ENCODE results near the gene SV2C.
"Not testable (repeated sequence)": the region's sequence is repeated elsewhere in the genome, so short reads cannot be mapped to it uniquely, and the experiment has no call there.

The SV2C gene

DNA sequence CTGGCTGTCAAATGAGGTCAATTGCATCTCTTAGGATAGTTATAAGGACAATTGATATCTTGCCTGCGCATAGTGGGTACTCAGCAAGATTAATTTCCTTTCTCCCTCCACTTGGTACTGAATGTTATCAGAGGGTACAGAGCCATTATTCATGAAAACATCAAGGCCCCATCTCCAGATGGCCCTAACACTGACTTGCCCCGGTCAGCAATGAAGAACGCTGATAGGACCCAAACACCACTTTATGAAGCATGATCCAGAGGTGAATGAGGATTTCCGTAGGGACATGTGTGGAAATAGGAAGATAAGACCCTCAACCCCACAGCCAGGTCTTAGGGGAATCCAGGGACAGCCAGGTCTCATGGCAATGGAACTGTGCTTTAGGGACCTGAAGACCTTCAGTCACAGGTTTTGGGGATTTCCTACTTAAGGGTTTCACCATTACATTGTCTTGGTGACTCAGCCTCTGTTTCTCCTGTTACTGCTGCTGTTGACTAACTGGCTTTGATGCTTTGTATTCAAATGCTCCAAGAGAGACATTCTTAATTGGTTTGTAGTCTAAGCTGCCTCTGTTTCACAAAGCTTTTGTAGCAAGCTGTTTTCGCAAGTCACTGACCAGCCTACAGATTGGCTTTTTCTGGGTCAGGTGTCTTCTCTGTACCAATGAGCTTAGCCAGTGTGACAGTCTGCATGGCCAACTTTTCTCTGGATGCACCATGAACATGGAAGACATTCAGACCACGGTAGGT, 284.6 kb downstream of the SV2C start:
- no peak overlapping the region for H3K9ac ChIP-seq (ENCODE audit: low read length)
- no peaks in the 10 kb centered on the region for H3K9me3 ChIP-seq (replicated peaks; ENCODE audit: insufficient read depth, low read length)
- TF ChIP-seq EZH2 (optimal IDR thresholded peaks at IDR 0.05; ENCODE audit: low read depth, low read length): no peak
- TF ChIP-seq, protein P1, sequence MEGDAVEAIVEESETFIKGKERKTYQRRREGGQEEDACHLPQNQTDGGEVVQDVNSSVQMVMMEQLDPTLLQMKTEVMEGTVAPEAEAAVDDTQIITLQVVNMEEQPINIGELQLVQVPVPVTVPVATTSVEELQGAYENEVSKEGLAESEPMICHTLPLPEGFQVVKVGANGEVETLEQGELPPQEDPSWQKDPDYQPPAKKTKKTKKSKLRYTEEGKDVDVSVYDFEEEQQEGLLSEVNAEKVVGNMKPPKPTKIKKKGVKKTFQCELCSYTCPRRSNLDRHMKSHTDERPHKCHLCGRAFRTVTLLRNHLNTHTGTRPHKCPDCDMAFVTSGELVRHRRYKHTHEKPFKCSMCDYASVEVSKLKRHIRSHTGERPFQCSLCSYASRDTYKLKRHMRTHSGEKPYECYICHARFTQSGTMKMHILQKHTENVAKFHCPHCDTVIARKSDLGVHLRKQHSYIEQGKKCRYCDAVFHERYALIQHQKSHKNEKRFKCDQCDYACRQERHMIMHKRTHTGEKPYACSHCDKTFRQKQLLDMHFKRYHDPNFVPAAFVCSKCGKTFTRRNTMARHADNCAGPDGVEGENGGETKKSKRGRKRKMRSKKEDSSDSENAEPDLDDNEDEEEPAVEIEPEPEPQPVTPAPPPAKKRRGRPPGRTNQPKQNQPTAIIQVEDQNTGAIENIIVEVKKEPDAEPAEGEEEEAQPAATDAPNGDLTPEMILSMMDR (IDR thresholded peaks at IDR 0.05; ENCODE audit: low read length): no peak
- TF ChIP-seq EZH2phosphoT487 (IDR thresholded peaks at IDR 0.05; ENCODE audit: low read length): no peak
- H3K27ac ChIP-seq (ENCODE audit: low read length): no peak overlapping the region
- no peak overlapping the region for H3K4me2 ChIP-seq (ENCODE audit: low read depth, low read length)
- H3K9me2 ChIP-seq (replicated peaks; ENCODE audit: insufficient read depth, low read length): no peaks in the 10 kb centered on the region
- no peak overlapping the region for H3K4me3 ChIP-seq (ENCODE audit: low read length)
- DNase-seq: peak; percentile 8
- no peaks in the 10 kb centered on the region for H3K27me3 ChIP-seq (replicated peaks; ENCODE audit: insufficient read depth, low read length)
- no peaks in the 10 kb centered on the region for H4K20me1 ChIP-seq (ENCODE audit: insufficient read depth, low read length)
- no peaks in the 10 kb centered on the region for H3K36me3 ChIP-seq (replicated peaks; ENCODE audit: insufficient read depth, low read length)
- no peaks in the 10 kb centered on the region for H3F3A ChIP-seq (ENCODE audit: insufficient read depth, low read length)
- H3K79me2 ChIP-seq (ENCODE audit: low read length): no peaks in the 10 kb centered on the region
- H2AFZ ChIP-seq (ENCODE audit: low read length): no peak overlapping the region
- H3K4me1 ChIP-seq (ENCODE audit: low read length): no peaks in the 10 kb centered on the region

DNA sequence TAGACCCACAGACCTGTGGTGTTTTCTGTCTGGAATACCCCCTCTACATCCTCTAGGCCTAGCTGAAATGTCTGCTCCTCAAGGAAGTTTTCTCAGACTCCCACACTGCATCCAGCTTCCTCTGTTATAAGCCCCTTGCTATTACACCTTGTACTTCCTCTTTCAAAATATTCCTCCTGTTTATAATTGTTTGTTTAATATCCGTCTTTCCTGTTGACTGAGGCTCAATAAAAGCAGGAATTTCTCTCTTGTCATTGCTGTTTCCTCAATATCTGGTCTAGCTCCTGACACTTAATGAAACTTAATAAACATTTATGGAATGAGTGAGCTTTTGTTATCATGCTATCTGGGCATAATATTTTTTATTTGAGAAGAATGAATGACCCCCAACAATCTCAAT, 285.8 kb downstream of the SV2C start:
- H4K20me1 ChIP-seq (ENCODE audit: insufficient read depth, low read length): no peaks in the 10 kb centered on the region
- H3K4me2 ChIP-seq (ENCODE audit: low read depth, low read length): no peak overlapping the region
- H3K9me3 ChIP-seq (replicated peaks; ENCODE audit: insufficient read depth, low read length): no peaks in the 10 kb centered on the region
- H3K79me2 ChIP-seq (ENCODE audit: low read length): no peaks in the 10 kb centered on the region
- H3K27me3 ChIP-seq (replicated peaks; ENCODE audit: insufficient read depth, low read length): no peaks in the 10 kb centered on the region
- no peak overlapping the region for H2AFZ ChIP-seq (ENCODE audit: low read length)
- no peaks in the 10 kb centered on the region for H3F3A ChIP-seq (ENCODE audit: insufficient read depth, low read length)
- no peaks in the 10 kb centered on the region for H3K4me1 ChIP-seq (ENCODE audit: low read length)
- H3K36me3 ChIP-seq (replicated peaks; ENCODE audit: insufficient read depth, low read length): no peaks in the 10 kb centered on the region
- no peak overlapping the region for H3K9ac ChIP-seq (ENCODE audit: low read length)
- no peaks in the 10 kb centered on the region for H3K9me2 ChIP-seq (replicated peaks; ENCODE audit: insufficient read depth, low read length)
- TF ChIP-seq, protein P1 (IDR thresholded peaks at IDR 0.05; ENCODE audit: low read length): no peak
- no peak for TF ChIP-seq EZH2phosphoT487 (IDR thresholded peaks at IDR 0.05; ENCODE audit: low read length)
- no peak for TF ChIP-seq EZH2 (optimal IDR thresholded peaks at IDR 0.05; ENCODE audit: low read depth, low read length)
- no peak for DNase-seq
- no peak overlapping the region for H3K27ac ChIP-seq (ENCODE audit: low read length)
- no peak overlapping the region for H3K4me3 ChIP-seq (ENCODE audit: low read length)

DNA sequence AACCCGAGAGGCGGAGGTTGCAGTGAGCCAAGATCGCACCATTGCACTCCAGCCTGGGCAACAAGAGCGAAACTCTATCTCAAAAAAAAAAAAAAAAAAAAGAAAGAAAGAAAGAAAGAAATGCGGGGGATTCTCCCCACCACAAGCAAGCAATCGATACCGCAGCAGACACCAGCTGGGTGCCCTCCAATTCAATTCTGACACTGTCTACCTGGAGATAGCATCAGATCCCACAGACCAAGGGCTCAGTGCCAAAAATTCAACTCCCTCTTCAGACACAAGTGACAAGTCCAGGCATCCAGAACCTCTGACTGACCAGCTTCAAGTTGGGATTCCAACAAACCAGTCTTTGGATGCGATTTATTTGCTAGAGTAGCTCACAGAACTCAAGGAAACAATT, 286.5 kb downstream of the SV2C start:
- H3K4me2 ChIP-seq (ENCODE audit: low read depth, low read length); H3K79me2 ChIP-seq (ENCODE audit: low read length); H3K27ac ChIP-seq (ENCODE audit: low read length); H4K20me1 ChIP-seq (ENCODE audit: insufficient read depth, low read length); H3K4me3 ChIP-seq (ENCODE audit: low read length); H3K4me1 ChIP-seq (ENCODE audit: low read length); H3F3A ChIP-seq (ENCODE audit: insufficient read depth, low read length); H3K27me3 ChIP-seq (replicated peaks; ENCODE audit: insufficient read depth, low read length); H3K9ac ChIP-seq (ENCODE audit: low read length); H3K9me3 ChIP-seq (replicated peaks; ENCODE audit: insufficient read depth, low read length); H2AFZ ChIP-seq (ENCODE audit: low read length); H3K9me2 ChIP-seq (replicated peaks; ENCODE audit: insufficient read depth, low read length); H3K36me3 ChIP-seq (replicated peaks; ENCODE audit: insufficient read depth, low read length); DNase-seq: not testable (repeated sequence)

DNA sequence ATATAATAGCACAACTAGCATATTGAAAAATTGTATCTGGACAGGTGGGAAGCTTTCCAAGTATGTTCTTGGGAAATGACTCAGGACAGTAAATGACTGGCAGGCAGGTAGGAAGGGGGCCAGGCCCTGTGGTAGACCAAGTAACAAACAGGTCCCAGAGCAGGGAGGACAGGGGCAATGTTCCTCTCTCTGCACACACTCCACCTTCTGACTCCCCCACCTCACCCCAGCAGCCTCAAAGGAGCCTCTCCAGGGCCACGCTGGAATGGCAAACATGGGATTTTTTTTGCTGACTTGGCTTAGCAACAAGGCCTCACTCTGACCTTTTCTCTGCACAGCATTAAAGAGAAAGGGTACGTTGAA, 288.8 kb downstream of the SV2C start:
- Histone ChIP-seq H3K27ac (ENCODE audit: low read length) (no peak overlapping the region), H3K27me3 (replicated peaks; ENCODE audit: insufficient read depth, low read length) (no peaks in the 10 kb centered on the region), H3K4me1 (ENCODE audit: low read length) (no peaks in the 10 kb centered on the region), H2AFZ (ENCODE audit: low read length) (no peak overlapping the region), H3K9me2 (replicated peaks; ENCODE audit: insufficient read depth, low read length) (no peaks in the 10 kb centered on the region), H3K4me2 (ENCODE audit: low read depth, low read length) (no peak overlapping the region), H3K79me2 (ENCODE audit: low read length) (no peaks in the 10 kb centered on the region), H4K20me1 (ENCODE audit: insufficient read depth, low read length) (no peaks in the 10 kb centered on the region), H3K9me3 (replicated peaks; ENCODE audit: insufficient read depth, low read length) (no peaks in the 10 kb centered on the region), H3K36me3 (replicated peaks; ENCODE audit: insufficient read depth, low read length) (no peaks in the 10 kb centered on the region), H3K9ac (ENCODE audit: low read length) (no peak overlapping the region), H3F3A (ENCODE audit: insufficient read depth, low read length) (no peaks in the 10 kb centered on the region), H3K4me3 (ENCODE audit: low read length) (no peak overlapping the region)
- no peak for DNase-seq
- TF ChIP-seq EZH2phosphoT487 (IDR thresholded peaks at IDR 0.05; ENCODE audit: low read length) (no peak), EZH2 (optimal IDR thresholded peaks at IDR 0.05; ENCODE audit: low read depth, low read length) (no peak)
- TF ChIP-seq, protein P1 (IDR thresholded peaks at IDR 0.05; ENCODE audit: low read length): no peak
